B cell (primary cell): ENCODE data around the gene ELL3. TPM values are rescaled to one million over a fixed set of nuclear protein-coding genes. Genes with fewer than 3 reads are reported as not detected.

Experiments used
- ATAC-seq: fragments of 200-7000 bp; cut with Tn5 transposase; one replicate; pipeline ENCODE4 v1.10.0; 2021; ENCODE audit warnings: low read depth, mild to moderate bottlenecking, moderate number of reproducible peaks, moderate library complexity
- CTCF ChIA-PET: fragments of 350-600 bp; sonication (Branson Sonifier 250); formaldehyde crosslinking; loops from one replicate; lab custom pipeline; 2021; ENCODE audit warnings: antibody characterized with exemption, inconsistent platforms; lab: Charles Lee
- POLR2A ChIA-PET: fragments of 350-600 bp; sonication (Branson Sonifier 250); formaldehyde crosslinking; loops from one replicate; lab custom pipeline; 2021; ENCODE audit warnings: antibody characterized with exemption; lab: Charles Lee
- DNase-seq: peaks from one replicate; pipeline ENCODE4 v3.0.0; 2013
- H2AFZ ChIP-seq: 2 replicates; pipeline ENCODE4 v1.6.1; 2012; ENCODE audit warnings: mild to moderate bottlenecking, low read depth, low read length; ENCODE audit not compliant: insufficient read depth, poor library complexity, severe bottlenecking
- H3K27ac ChIP-seq, 2 donors: 1 replicate in 1 of 2; 2 replicates in 1 of 2; pipeline ENCODE4 v1.5.1; 2012 to 2013; ENCODE audit warnings: low read length in 2 of 2, mild to moderate bottlenecking in 2 of 2, moderate library complexity in 1 of 2
- H3K27me3 ChIP-seq, 4 experiments: fragments of 200-600 bp in 1 of 4; sonication (generic) in 1 of 4; replicated peaks in 1 of 4; 1 replicate in 2 of 4; 2 replicates in 2 of 4; pipeline versions ENCODE4 v1.6.1 to v1.7.0; 2013 to 2016; ENCODE audit warnings: low read length in 3 of 4, mild to moderate bottlenecking in 2 of 4, mixed read lengths in 1 of 4, moderate library complexity in 1 of 4; ENCODE audit not compliant: insufficient read depth in 4 of 4, control insufficient read depth in 3 of 4; ENCODE audit errors: control extremely low read depth in 1 of 4
- H3K36me3 ChIP-seq, 2 experiments: replicated peaks in 1 of 2; 1 replicate in 1 of 2; 2 replicates in 1 of 2; pipeline versions ENCODE4 v1.6.1 to v1.7.1; 2013; ENCODE audit warnings: low read length in 1 of 2; ENCODE audit not compliant: insufficient read depth in 2 of 2, control insufficient read depth in 1 of 2; ENCODE audit errors: control extremely low read depth in 1 of 2, extremely low read depth in 1 of 2
- H3K4me1 ChIP-seq, 2 donors: fragments of 200-600 bp in 1 of 2; sonication (generic) in 1 of 2; 1 replicate in 1 of 2; 2 replicates in 1 of 2; pipeline versions ENCODE4 v1.5.1 to v1.6.1; 2013 to 2017; ENCODE audit warnings: low read length in 2 of 2; ENCODE audit not compliant: control insufficient read depth in 2 of 2, insufficient read depth in 2 of 2
- H3K4me2 ChIP-seq: replicated peaks from 2 replicates; pipeline ENCODE3; 2012; ENCODE audit warnings: mild to moderate bottlenecking, low read depth, low read length; ENCODE audit not compliant: poor library complexity, severe bottlenecking
- H3K4me3 ChIP-seq, 5 experiments: fragments of 200-600 bp in 1 of 5; sonication (generic) in 1 of 5; 1 replicate in 3 of 5; 2 replicates in 2 of 5; pipeline versions ENCODE4 v1.5.1 to v1.7.0; 2011 to 2016; ENCODE audit warnings: low read length in 4 of 5, mild to moderate bottlenecking in 4 of 5, low read depth in 2 of 5, control low read depth in 1 of 5, moderate library complexity in 1 of 5; ENCODE audit not compliant: insufficient read depth in 1 of 5; ENCODE audit errors: control extremely low read depth in 1 of 5, extremely low read depth in 1 of 5
- H3K79me2 ChIP-seq: fragments of 200-600 bp; sonication (generic); one replicate; pipeline ENCODE4 v1.6.0; 2016; ENCODE audit warnings: low read length; ENCODE audit not compliant: control insufficient read depth, insufficient read depth
- H3K9ac ChIP-seq: fragments of 200-600 bp; sonication (generic); 2 replicates; pipeline ENCODE4 v1.6.1; 2017; ENCODE audit warnings: mild to moderate bottlenecking, low read length, moderate library complexity
- H3K9me3 ChIP-seq, 3 donors: one replicate each; pipeline versions ENCODE4 v1.6.1 to v1.7.1; 2013; ENCODE audit warnings: low read length in 2 of 3; ENCODE audit not compliant: control insufficient read depth in 2 of 3, insufficient read depth in 1 of 3; ENCODE audit errors: control extremely low read depth in 1 of 3
- H4K20me1 ChIP-seq: 2 replicates; pipeline ENCODE4 v1.6.0; 2012; ENCODE audit warnings: mild to moderate bottlenecking, low read length; ENCODE audit not compliant: insufficient read depth, control insufficient read depth, poor library complexity, severe bottlenecking
- H3K27ac Mint-ChIP-seq: one replicate; pipeline ENCODE4 v1.8.0; 2021; ENCODE audit warnings: mixed read lengths
- H3K27me3 Mint-ChIP-seq: one replicate; pipeline ENCODE4 v1.8.0; 2021; ENCODE audit warnings: mixed read lengths
- H3K4me1 Mint-ChIP-seq: one replicate; pipeline ENCODE4 v1.8.0; 2021; ENCODE audit warnings: mixed read lengths
- H3K4me3 Mint-ChIP-seq: one replicate; pipeline ENCODE4 v1.8.0; 2021; ENCODE audit warnings: mixed read lengths
- H3K9me3 Mint-ChIP-seq: one replicate; pipeline ENCODE4 v1.8.0; 2022; ENCODE audit warnings: mixed read lengths; ENCODE audit not compliant: insufficient read depth
- CTCF ChIP-seq: fragments of 200-600 bp; IDR thresholded peaks from one replicate; pipeline ENCODE4 v1.8.0; 2022; ENCODE audit warnings: antibody characterized with exemption, mild to moderate bottlenecking
- EZH2 ChIP-seq: IDR thresholded peaks from 2 replicates; pipeline ENCODE4 v1.6.1; 2012; ENCODE audit warnings: borderline replicate concordance, low read depth, mild to moderate bottlenecking, moderate library complexity, low read length; ENCODE audit not compliant: insufficient read depth, poor library complexity, severe bottlenecking
- whole genome bisulfite sequencing: methylation state at CpG from one replicate; pipeline ENCODE4 v1.1.5; 2013; ENCODE audit warnings: missing lambda C conversion rate; ENCODE audit not compliant: insufficient coverage; 5-methylcytosine and 5-hydroxymethylcytosine counted together
- intact Hi-C: fragments of 100-400 bp; cut with micrococcal nuclease; formaldehyde crosslinking; loops from one replicate; pipeline ENCODE4 v1.10.0; 2022
- polyA plus RNA-seq: library from polyadenylated mRNA; depleted of rRNA; stranded (reverse); fragments of >200 nt; gene quantifications from 2 replicates; pipeline ENCODE4 v1.2.3, GENCODE V29; 2012
- total RNA-seq, 2 donors: library from RNA; stranded (reverse); fragments of 120-200 nt in 1 of 2; gene quantifications; 1 replicate in 1 of 2; 2 replicates in 1 of 2; pipeline versions ENCODE4 v1.2.3 to v1.2.4, GENCODE V29; 2013 to 2022

Gene ELL3
- total and polyA plus RNA-seq, 2 donors (not counting 1 experiment from before 2014, with no cell fraction given), result 22.0 to 88.8 TPM

- Histone ChIP-seq H3K4me1 (peaks cover 11 to 23% of the 10 kb centered on the region in 2 donors), H3K27ac (no peak overlapping the region), H3K4me2 (no peak overlapping the region), H3K4me3 (no peak overlapping the region), H3K36me3 (peaks cover 15 to 60% of the 10 kb centered on the region in 2 experiments), H2AFZ (no peak overlapping the region), H3K9me3 (no peaks in the 10 kb centered on the region), H3K27me3 (no peaks in the 10 kb centered on the region), H3K79me2 (peaks cover 10% of the 10 kb centered on the region), H4K20me1 (peaks cover 57% of the 10 kb centered on the region), H3K9ac (no peak overlapping the region)
- intact Hi-C loops, result no loop called here
- CTCF ChIA-PET, result interaction anchor here (4.4 to 11.4 kb wide), 2 partner anchors 17 to 22 kb away, joined by 24 to 150 read pairs; partner anchors contain the start of gene SERF2
- no peak overlapping the region for H3K27ac Mint-ChIP-seq
- POLR2A ChIA-PET, result interaction anchor here (1.0 kb wide), 1 partner anchor 52 kb away, joined by 3 read pairs; the partner anchor contains the start of gene MFAP1
- H3K9me3 Mint-ChIP-seq, result no peaks in the 10 kb centered on the region
- H3K27me3 Mint-ChIP-seq, result no peaks in the 10 kb centered on the region
- no peak for ATAC-seq
- no peak for DNase-seq
- H3K4me1 Mint-ChIP-seq, result peaks cover 40% of the 10 kb centered on the region
- H3K4me3 Mint-ChIP-seq, result no peak overlapping the region
- TF ChIP-seq EZH2 (no peak), CTCF (no peak)
These were observed 4.1 kb downstream of the ELL3 start for GRCh38 chr15:43772624-43773023.

GRCh38 chr15:43771816-43772215 is 5.0 kb downstream of the ELL3 start:
- no peak overlapping the region for H3K4me2 ChIP-seq
- H3K27me3 ChIP-seq, result no peaks in the 10 kb centered on the region
- peaks cover 10% of the 10 kb centered on the region for H3K79me2 ChIP-seq
- H3K9ac ChIP-seq, result no peak overlapping the region
- DNase-seq (no peak), ATAC-seq (no peak)
- Mint-ChIP-seq H3K4me1 (peaks cover 33% of the 10 kb centered on the region), H3K4me3 (no peak overlapping the region), H3K27me3 (no peaks in the 10 kb centered on the region), H3K9me3 (no peaks in the 10 kb centered on the region), H3K27ac (no peak overlapping the region)
- intact Hi-C loops, result no loop called here
- H3K9me3 ChIP-seq, result no peaks in the 10 kb centered on the region
- 100% methylated on average over 2 of the region's 2 CpGs for WGBS
- H4K20me1 ChIP-seq, result peaks cover 57% of the 10 kb centered on the region
- no peak overlapping the region for H3K27ac ChIP-seq
- no peak overlapping the region for H3K4me3 ChIP-seq
- H3K36me3 ChIP-seq, result peaks cover 15 to 66% of the 10 kb centered on the region in 2 experiments
- TF ChIP-seq CTCF (no peak), EZH2 (no peak)
- H2AFZ ChIP-seq, result no peak overlapping the region
- POLR2A ChIA-PET, result interaction anchor here (0.6 kb wide), 1 partner anchor 37 kb away, joined by 5 read pairs; no protein-coding TSS in a partner anchor
- CTCF ChIA-PET, result interaction anchor here (0.6 to 11.4 kb wide), 6 partner anchors 11 to 35 kb away, joined by 3 to 150 read pairs (median 6); partner anchors contain the start of genes PDIA3 and SERF2
- H3K4me1 ChIP-seq, result peaks cover 9 to 19% of the 10 kb centered on the region in 2 donors
